Cortex of kidney (tissue), 1 donor: Measurements from ENCODE around the gene DYNC1LI1.
"Not testable (repeated sequence)": the region's sequence is repeated elsewhere in the genome, so short reads cannot be mapped to it uniquely, and the experiment has no call there.

Experiments
- DNase-seq: peaks from one replicate; lab custom pipeline; 2025; lab: John Stamatoyannopoulos, UW

DYNC1LI1 gene

GRCh38 chr3:32583708-32584107, 13.1 kb upstream of the DYNC1LI1 start:
- DNase-seq, result no peak

DNA sequence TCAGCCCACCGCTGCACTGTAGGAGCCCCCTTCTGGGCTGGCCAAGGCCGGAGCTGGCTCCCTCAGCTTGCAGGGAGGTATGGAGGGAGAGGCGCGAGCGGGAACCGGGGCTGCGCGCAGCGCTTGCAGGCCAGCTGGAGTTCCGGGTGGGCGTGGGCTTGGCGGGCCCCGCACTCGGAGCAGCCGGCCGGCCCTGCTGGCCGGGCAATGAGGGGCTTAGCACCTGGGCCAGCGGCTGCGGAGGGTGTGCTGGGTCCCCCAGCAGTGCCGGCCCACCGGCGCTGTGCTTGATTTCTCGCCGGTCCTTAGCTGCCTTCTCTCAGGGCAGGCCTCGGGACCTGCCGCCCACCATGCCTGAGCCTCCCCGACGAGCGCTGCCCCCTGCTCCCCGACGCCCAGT, 8.0 kb upstream of the DYNC1LI1 start:
- not testable (repeated sequence) for DNase-seq

DNA sequence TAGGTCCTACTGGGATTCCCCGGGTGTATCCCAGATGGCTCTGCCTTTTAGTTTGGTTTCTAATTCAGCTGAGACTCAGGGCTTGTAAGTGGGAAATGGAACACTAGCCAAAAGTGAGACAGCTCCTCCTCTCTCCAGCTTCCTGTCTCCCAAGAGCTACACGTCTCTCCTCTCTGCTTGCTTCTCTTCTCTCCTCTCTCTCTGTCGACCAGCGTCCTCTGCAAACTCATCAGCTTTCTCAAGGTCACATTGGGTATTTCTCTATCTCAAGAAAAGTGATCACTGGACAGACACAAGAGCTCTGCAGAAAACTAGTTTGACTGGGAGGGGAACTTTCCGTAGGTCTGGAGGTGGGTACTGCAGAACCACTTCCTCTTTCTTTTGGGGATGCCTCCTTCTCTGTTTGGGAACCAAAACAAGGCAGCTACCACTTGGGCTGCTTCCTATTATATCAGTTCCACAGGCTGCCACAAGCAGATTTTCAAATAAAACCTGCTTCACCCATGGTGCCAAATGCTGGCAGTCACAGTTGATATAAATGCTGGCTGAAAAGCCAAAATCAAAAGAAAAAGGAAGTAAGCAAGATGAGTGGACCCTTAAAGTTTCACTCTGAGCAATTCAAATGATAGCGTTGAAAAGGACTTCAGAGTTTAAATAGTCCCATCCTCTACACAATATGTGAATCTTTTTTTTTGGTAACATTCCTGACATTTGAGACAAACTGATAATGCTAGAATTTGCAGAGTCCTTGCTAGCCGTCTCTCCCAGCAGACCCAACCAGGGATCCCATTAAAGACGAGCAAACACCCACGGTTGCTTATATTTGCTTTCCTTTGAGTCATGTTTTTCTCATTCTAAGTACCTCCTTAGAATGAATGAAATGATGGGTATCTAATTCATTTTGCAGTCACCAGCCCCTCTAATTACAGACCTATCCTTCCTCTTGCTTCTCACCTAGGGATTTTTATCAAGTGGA, 7.2 kb upstream of the DYNC1LI1 start:
- DNase-seq, result no peak

DNA sequence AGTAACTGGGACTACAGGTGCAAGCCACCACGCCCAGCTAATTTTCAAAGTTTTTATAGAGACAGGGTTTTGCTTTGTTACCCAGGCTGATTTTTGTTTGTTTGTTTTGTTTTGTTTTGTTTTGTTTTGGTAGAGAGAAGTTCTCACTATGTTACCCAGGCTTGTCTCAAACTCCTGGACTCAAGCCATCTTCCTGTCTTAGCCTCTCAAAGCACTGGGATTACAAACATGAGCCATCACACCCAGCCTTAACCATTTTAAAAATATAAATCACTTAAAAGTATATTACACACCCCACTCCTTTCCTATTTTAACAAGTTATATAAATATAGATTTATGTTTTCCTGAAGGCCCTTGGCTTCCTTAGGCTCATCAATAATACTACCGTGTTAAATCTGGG, 6.5 kb upstream of the DYNC1LI1 start:
- DNase-seq, result no peak

- DNase-seq, result no peak
Measured at GRCh38 chr3:32575451-32576113, 4.9 kb upstream of the DYNC1LI1 start.

DNA sequence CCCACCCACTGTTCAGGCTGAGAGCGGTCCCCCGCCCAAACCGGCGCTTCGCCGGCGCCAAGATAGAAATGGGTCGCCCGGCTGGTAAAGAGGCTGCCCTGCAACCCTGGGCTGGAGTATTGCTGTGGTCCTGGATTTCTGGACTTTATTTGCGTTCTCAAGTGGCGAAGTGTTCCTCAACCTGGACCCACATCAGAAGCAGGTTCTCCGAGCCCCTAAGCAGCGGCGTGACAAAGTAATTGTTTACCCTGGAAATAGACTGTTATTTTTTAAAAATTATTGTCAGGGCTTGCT, 481 bp upstream of the DYNC1LI1 start:
- no peak for DNase-seq

- DNase-seq, result no peak
Measured at GRCh38 chr3:32569540-32570420, 878 bp downstream of the DYNC1LI1 start.

DNA sequence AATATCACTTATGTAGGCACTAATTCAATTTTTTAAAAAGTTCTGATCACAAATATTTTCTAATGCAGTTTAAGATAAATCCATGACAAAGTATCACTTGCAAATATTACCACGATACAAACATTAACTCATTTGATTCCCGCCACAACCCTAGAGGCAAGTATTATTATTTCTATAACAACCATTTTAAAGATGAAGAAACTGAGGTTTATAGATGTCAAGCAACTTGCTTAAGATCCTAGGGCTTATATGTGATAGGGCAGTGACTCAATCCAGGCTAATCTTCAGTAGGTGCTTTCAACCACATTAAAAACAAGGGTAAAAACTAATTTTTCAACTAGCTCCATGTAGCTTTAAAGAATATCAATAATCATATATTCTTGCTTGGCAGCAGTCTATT, 1.7 kb downstream of the DYNC1LI1 start:
- no peak for DNase-seq

- no peak for DNase-seq
Measured at GRCh38 chr3:32564195-32564594, 6.5 kb downstream of the DYNC1LI1 start.

DNA sequence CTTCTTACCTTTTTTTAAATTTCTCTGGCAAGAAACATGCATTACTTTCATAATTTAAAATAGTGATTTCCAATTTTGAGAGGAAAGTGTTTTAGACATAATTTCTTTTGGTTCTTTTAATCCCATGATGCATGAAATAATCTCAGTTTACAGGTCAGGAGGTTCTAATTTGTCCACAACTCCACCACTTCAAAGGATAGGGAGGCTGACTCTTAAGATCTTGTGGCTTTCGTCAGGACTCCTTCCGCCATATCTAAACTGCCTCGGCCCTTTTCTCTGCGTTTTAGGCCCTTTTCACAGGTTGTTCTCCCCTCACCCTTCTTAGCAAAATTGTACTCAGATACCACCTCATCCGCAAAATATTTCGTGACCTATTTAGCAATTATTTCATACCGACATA, 8.0 kb downstream of the DYNC1LI1 start:
- DNase-seq, result no peak

DNA sequence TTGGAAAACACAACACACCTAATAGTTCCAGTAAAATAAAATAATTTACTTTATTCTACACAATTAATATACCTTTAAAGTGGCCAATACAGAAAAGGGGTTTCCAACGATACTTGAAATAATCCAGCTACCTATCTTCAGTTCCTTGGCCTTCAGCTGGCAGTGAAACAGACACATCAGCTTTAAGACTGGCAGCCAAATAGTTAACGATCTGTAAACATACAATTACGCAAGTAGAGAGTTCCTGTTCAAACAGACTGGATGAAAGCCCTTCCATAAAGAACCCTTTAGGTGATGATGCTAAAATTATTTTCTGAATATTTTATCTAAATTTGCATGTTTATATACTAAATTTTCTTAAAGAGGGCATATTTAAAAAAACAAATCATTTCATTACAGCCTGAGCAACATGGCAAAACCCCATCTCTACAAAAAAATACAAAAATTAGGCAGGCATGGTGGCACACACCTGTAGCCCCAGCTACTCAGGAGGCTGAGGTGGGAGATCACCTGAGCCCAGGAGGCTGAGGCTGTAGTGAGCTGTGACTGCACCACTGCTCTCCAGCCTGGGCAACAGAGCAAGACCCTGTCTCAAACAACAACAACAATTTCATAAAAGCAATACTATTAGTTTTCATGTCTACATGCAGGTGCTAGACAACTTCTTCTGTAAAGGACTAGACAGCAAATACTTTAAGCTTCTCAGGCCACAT, 12.9 kb downstream of the DYNC1LI1 start:
- no peak for DNase-seq

DNA sequence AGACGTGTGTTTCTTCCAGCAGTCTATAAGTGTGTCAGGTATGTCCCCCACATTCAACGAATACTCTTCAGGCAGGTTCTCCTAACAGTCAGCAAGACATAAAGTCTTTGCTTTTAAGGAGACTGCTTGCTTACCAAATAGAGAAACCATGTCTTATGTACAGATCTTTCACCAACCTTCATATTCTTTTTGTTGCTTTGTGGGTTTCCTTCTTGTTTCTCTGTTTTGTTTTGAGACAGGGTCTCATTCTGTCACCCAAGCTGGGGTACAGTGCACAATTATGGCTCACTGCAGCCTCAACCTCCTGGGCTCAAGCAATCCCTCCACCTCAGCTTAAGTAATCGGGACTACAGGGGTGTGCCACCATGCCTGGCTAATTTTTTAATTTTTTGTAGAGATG, 14.3 kb downstream of the DYNC1LI1 start:
- DNase-seq, result no peak

GRCh38 chr3:32553973-32554372, 16.7 kb downstream of the DYNC1LI1 start:
- no peak for DNase-seq

- DNase-seq, result no peak
Measured at GRCh38 chr3:32553459-32553858, 17.2 kb downstream of the DYNC1LI1 start.

DNA sequence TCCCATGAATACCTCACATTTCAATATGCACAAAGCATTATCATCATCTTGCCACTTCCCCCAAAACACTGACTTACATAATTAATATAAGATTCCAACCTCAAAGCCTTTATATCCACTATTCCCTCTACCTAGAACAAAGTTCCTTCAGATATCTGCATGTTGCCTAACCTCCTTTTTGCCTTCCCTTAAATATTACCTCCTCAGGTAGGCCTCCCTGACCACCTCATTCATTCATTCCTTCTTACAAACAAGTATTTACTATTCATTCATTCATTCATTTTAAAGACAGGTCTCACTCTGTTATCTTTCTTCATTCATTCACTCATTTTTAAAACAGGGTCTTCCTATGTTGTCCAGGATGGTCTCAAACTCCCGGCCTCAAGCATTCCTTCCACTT, 18.6 kb downstream of the DYNC1LI1 start:
- DNase-seq, result no peak

DNA sequence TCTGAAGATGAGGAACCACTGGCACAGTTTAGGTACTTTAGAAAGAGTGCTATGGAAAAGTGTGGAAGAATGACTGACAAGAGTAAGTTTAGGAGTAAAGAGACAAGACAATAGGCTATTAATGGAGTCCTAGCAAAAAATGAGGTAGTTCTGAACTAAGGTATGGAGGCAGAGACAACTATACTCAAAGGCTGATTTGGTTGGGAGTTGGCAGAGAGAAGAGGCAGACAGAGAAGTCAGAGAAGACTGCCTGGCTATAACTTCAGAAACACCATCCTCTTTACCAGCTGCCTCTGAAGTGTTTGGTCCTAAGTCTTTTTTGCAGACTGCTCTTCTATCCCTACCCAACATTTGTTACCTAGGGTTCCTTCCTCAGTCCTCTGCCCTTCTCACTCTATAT, 19.2 kb downstream of the DYNC1LI1 start:
- no peak for DNase-seq

DNA sequence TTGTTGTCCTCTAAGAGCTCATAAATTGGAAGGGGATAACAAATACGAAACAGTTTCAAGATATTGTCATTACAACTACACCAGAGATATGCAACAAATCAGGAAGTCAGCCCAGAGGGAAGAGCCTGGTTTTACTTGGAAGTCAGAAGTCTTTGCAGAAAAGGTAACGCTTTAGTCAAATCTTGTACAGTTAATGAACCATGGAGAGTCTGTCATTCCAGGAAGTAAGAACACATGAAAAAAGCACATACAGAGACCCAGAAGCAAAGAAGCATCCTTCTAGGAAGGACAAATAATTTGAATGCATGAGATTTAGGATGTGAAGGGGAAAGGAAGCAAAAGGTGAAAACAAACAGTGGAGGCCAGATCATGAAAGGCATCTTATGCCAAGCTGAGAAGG, 19.6 kb downstream of the DYNC1LI1 start:
- DNase-seq, result no peak

- DNase-seq, result no peak
Measured at GRCh38 chr3:32545305-32545704, 25.4 kb downstream of the DYNC1LI1 start.

GRCh38 chr3:32544894-32545293, 25.8 kb downstream of the DYNC1LI1 start:
- DNase-seq, result no peak

DNA sequence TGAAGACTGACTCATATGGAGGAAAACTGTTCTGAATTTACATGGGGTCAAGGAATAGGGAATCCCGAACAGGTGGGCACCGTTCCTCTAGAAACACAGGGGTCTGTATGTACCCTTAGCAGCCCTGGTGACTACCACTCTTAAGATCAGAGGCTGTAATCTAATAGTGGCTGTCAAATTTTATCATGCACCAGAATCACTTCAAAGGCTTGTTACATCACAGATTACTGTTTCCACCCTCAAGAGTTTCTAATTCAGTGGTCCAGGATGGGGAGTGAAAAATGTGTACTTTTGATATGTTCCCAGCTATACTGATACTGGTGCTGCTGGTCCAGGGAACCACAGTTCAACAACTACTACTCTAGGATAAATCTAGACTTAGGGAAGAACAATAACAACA, 27.9 kb downstream of the DYNC1LI1 start:
- no peak for DNase-seq

- DNase-seq, result no peak
Measured at GRCh38 chr3:32540899-32541298, 29.8 kb downstream of the DYNC1LI1 start.

DNA sequence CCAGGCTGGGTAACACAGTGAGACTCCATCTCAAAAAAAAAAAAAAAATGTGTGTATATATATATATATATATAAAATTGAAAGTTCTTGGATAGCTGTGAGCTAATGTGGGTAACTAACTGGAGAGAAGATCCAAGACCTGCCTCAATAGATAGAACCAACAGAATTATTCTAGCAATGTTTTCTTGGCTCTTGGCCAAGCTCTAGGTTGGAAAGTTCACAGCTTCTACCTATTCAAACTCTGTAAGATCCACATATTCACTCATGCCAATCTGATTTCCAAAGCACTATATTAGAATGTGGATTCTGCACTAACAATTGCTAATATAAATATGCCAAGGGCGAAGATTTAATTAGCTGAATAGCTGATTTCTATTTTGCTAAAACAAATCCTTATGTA, 38.2 kb downstream of the DYNC1LI1 start:
- DNase-seq, result no peak
